ENCODE data around the gene LCE6A. TPM values are rescaled to one million over a fixed set of nuclear protein-coding genes. Genes with fewer than 3 reads are reported as not detected.

The LCE6A gene
- total RNA-seq, 1 donor from 2014 or later = not detected

DNA sequence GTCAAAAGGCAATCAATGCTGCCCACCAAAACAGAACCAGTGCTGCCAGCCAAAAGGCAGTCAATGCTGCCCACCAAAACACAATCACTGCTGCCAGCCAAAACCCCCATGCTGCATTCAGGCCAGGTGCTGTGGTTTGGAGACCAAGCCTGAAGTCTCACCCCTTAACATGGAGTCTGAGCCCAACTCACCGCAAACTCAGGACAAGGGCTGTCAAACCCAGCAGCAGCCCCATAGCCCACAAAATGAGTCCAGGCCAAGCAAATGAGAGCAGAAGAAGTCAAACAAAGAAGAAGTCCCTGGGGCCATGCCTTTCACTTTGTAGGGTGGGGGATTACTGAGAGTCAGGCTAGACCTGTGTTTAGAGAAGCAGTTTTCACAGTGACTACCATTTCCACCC, 41.9 kb downstream of the LCE6A start:
- no peak for DNase-seq (ENCODE audit: low read depth)
- FAIRE-seq = no peak
- TF ChIP-seq, protein P1, sequence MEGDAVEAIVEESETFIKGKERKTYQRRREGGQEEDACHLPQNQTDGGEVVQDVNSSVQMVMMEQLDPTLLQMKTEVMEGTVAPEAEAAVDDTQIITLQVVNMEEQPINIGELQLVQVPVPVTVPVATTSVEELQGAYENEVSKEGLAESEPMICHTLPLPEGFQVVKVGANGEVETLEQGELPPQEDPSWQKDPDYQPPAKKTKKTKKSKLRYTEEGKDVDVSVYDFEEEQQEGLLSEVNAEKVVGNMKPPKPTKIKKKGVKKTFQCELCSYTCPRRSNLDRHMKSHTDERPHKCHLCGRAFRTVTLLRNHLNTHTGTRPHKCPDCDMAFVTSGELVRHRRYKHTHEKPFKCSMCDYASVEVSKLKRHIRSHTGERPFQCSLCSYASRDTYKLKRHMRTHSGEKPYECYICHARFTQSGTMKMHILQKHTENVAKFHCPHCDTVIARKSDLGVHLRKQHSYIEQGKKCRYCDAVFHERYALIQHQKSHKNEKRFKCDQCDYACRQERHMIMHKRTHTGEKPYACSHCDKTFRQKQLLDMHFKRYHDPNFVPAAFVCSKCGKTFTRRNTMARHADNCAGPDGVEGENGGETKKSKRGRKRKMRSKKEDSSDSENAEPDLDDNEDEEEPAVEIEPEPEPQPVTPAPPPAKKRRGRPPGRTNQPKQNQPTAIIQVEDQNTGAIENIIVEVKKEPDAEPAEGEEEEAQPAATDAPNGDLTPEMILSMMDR (IDR thresholded peaks at IDR 0.05; ENCODE audit: insufficient read depth, low read length, severe bottlenecking) = no peak
- Histone ChIP-seq H3K36me3 (ENCODE audit: control insufficient read depth, insufficient read depth, low read length) (no peaks in the 10 kb centered on the region), H3K27me3 (ENCODE audit: control insufficient read depth, insufficient read depth, low read length) (no peaks in the 10 kb centered on the region), H3K4me3 (ENCODE audit: low read depth, low read length) (no peak overlapping the region)

DNA sequence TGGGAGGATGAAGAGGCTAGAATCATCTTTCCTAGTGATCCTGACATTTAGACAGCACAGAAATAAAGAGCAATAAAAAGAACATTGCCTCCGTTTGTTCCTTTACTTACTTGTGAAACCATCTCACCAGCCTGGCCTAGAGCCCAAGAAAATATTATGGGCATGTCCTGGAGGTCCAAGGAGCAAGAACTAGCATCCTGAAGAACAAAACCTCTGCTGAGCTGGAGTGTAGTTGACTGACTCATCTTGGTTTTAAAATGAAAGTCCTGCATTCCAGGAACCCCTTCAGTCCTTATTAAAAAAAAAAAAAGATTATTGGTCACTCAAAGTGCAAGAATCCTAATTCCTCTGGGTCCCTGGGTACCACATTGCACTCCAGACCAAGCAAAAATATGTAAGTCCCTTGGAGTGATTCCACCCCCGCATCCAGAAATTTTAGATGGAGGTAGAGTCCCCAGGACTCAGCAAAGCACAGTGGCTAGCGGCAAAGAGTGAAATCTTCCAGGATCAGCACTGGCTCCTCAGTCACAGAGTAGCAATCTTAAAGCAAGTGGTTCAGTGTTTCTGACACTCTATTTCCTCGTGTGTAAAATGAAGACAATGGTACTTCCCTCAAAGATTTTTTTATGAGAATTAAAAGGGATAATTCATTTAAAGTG, 42.4 kb downstream of the LCE6A start:
- TF ChIP-seq, protein P1 (IDR thresholded peaks at IDR 0.05; ENCODE audit: insufficient read depth, low read length, severe bottlenecking) = no peak
- no peaks in the 10 kb centered on the region for H3K36me3 ChIP-seq (ENCODE audit: control insufficient read depth, insufficient read depth, low read length)
- DNase-seq (ENCODE audit: low read depth) (peak; percentile 64), FAIRE-seq (no peak)
- H3K4me3 ChIP-seq (ENCODE audit: low read depth, low read length) = no peak overlapping the region
- H3K27me3 ChIP-seq (ENCODE audit: control insufficient read depth, insufficient read depth, low read length) = no peaks in the 10 kb centered on the region

DNA sequence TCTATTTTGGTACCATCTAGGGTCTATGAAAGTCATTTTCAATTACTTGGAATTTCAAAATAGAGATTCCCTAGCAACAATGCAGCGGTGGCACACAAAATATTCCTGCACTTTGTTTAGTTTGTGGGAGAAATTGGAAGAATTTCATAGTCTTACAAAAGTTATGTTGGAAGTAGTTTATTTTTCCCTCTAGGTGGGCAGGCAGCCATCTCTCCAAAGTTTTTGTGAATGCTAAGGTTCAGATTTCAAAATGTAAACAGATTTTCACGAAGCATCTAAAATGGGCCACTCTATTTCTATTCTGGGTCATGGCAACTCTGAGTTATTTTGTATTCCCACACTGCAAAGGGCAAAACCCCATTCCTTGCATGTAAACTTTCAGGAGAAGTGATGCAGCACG, 43.4 kb downstream of the LCE6A start:
- no peak for FAIRE-seq
- H3K36me3 ChIP-seq (ENCODE audit: control insufficient read depth, insufficient read depth, low read length) = no peaks in the 10 kb centered on the region
- TF ChIP-seq, protein P1 (IDR thresholded peaks at IDR 0.05; ENCODE audit: insufficient read depth, low read length, severe bottlenecking) = no peak
- no peak overlapping the region for H3K4me3 ChIP-seq (ENCODE audit: low read depth, low read length)
- DNase-seq (ENCODE audit: low read depth) = no peak
- no peaks in the 10 kb centered on the region for H3K27me3 ChIP-seq (ENCODE audit: control insufficient read depth, insufficient read depth, low read length)

DNA sequence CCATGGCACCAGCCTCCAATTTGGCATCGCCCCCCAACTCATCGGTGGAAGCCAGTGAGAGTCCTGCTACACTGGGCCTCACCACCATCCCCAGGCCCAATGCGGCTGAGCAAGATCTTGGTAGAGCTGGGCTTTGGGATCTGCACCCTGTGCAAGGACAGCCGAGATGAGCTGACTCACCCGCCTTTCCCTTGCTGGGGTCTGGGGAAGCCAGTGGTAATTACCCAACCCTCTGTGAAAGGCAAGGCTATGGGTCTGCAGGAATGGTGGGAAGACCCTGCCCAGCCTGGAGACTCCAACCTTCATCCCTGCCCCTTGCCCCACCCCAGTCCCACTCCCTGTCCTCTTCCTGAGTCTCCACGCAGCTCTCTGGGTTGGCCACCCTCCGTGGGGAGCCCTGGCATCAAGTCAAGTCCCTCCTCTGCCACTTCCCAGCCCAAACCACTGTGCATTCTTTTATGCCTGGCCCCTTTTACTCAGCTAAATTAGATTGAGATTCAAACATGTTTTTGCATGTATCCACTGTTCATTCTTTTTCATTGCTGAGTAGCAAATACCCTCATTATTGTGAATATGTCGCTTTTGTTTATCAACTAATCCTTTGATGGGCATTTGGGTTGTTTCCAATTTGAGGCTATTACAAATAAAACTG, 44.2 kb downstream of the LCE6A start:
- FAIRE-seq (no peak), DNase-seq (ENCODE audit: low read depth) (peak; percentile 67)
- Histone ChIP-seq H3K4me3 (ENCODE audit: low read depth, low read length) (no peak overlapping the region), H3K36me3 (ENCODE audit: control insufficient read depth, insufficient read depth, low read length) (no peaks in the 10 kb centered on the region), H3K27me3 (ENCODE audit: control insufficient read depth, insufficient read depth, low read length) (no peaks in the 10 kb centered on the region)
- TF ChIP-seq, protein P1 (IDR thresholded peaks at IDR 0.05; ENCODE audit: insufficient read depth, low read length, severe bottlenecking) = no peak

DNA sequence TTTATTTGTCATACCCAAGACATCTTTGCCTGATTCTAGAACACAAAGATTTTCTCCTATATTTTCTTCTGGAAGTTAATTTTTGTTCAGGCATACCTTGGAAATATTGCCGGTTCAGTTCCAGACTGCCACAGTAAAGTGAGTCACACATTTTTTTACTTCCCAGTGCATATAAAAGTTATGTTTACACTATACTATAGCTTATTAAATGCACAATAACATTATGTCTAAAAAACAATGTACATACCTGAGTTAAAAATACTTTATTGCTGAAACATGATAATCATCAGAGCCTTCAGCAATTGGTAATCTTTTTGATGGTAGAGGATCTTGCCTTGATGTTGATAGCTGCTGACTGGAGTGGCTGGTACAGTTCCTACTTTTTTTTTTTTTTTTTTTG, 45.5 kb downstream of the LCE6A start:
- FAIRE-seq (no peak), DNase-seq (ENCODE audit: low read depth) (peak; percentile 61)
- Histone ChIP-seq H3K36me3 (ENCODE audit: control insufficient read depth, insufficient read depth, low read length) (no peaks in the 10 kb centered on the region), H3K27me3 (ENCODE audit: control insufficient read depth, insufficient read depth, low read length) (no peaks in the 10 kb centered on the region), H3K4me3 (ENCODE audit: low read depth, low read length) (no peak overlapping the region)
- TF ChIP-seq, protein P1 (IDR thresholded peaks at IDR 0.05; ENCODE audit: insufficient read depth, low read length, severe bottlenecking) = no peak

Other genes with a start within 250 kb of the LCE6A start
- gene LCE3C, start 242.6 kb upstream of the LCE6A start, total RNA-seq = not detected in 2 replicates
- gene LCE3B, start 229.0 kb upstream of the LCE6A start, total RNA-seq = not detected in 2 replicates
- gene LCE3A, start 219.8 kb upstream of the LCE6A start, total RNA-seq = not detected in 2 replicates
- gene LCE2D, start 179.5 kb upstream of the LCE6A start, total RNA-seq = not detected in 2 replicates
- gene LCE2C, start 167.6 kb upstream of the LCE6A start, total RNA-seq = not detected in 2 replicates
- gene LCE2B, start 156.7 kb upstream of the LCE6A start, total RNA-seq = not detected in 2 replicates
- gene LCE2A, start 144.5 kb upstream of the LCE6A start, total RNA-seq = not detected in 2 replicates
- gene LCE4A, start 134.7 kb upstream of the LCE6A start, total RNA-seq = not detected in 2 replicates
- gene KPRP, start 84.8 kb upstream of the LCE6A start, total RNA-seq = not detected in 2 replicates
- not detected in 2 replicates for gene LCE1F, start 67.7 kb upstream of the LCE6A start, total RNA-seq
- not detected in 2 replicates for gene LCE1E, start 56.6 kb upstream of the LCE6A start, total RNA-seq
- gene LCE1D, start 46.1 kb upstream of the LCE6A start, total RNA-seq = not detected in 2 replicates
- gene LCE1C, start 36.2 kb upstream of the LCE6A start, total RNA-seq = 0.26 TPM in 1 of 2 replicates, not detected in the other
- gene LCE1B, start 30.9 kb upstream of the LCE6A start, total RNA-seq = not detected in 2 replicates
- not detected in 2 replicates for gene LCE1A, start 15.4 kb upstream of the LCE6A start, total RNA-seq
- gene LCE7A, start 17.1 kb downstream of the LCE6A start, total RNA-seq = not detected in 2 replicates
- gene SMCP, start 35.5 kb downstream of the LCE6A start, total RNA-seq = not detected in 2 replicates
- gene IVL, start 65.7 kb downstream of the LCE6A start, total RNA-seq = 1.6 and 14.6 TPM in 2 replicates
- gene SPRR5, start 104.3 kb downstream of the LCE6A start, total RNA-seq = not detected in 2 replicates
- gene SPRR4, start 127.8 kb downstream of the LCE6A start, total RNA-seq = not detected in 2 replicates
- gene SPRR1A, start 141.2 kb downstream of the LCE6A start, total RNA-seq = 41.2 TPM in 1 of 2 replicates, not detected in the other
- 136 and 342 TPM in 2 replicates for gene SPRR3, start 158.9 kb downstream of the LCE6A start, total RNA-seq
- 11.8 and 91.5 TPM in 2 replicates for gene SPRR1B, start 188.3 kb downstream of the LCE6A start, total RNA-seq
- 2.4 and 15.6 TPM in 2 replicates for gene SPRR2D, start 198.3 kb downstream of the LCE6A start, total RNA-seq
- 1.3 and 3.8 TPM in 2 replicates for gene SPRR2A, start 214.7 kb downstream of the LCE6A start, total RNA-seq
- not detected in 2 replicates for gene SPRR2B, start 228.8 kb downstream of the LCE6A start, total RNA-seq

All from bronchial epithelial cell (primary cell).